ENCODE data around the gene FMN1.

GRCh38 chr15:33243869-33244268 lies 49.4 kb upstream of the FMN1 start:
- TF ChIP-seq MYBL2 (CRISPR knock-in tag; IDR thresholded peaks at IDR 0.05) (no peak), ZNF671 (CRISPR knock-in tag; IDR thresholded peaks at IDR 0.05) (no peak), CTCF (IDR thresholded peaks at IDR 0.05) (no peak), NR3C1 (CRISPR knock-in tag; conservative IDR thresholded peaks at IDR 0.05; ENCODE audit: low read depth) (no peak), ZNF281 (CRISPR knock-in tag; IDR thresholded peaks at IDR 0.05) (no peak), NR1H2 (CRISPR knock-in tag; IDR thresholded peaks at IDR 0.05) (no peak), MAX (CRISPR knock-in tag; IDR thresholded peaks at IDR 0.05) (no peak)
